ENCODE results near the gene UBE2E3.

Gene UBE2E3

GRCh38 chr2:180979749-180980105, 678 bp upstream of the UBE2E3 start:
- DNase-seq, result no peak

- DNase-seq, result no peak
These were observed 822 bp downstream of the UBE2E3 start for GRCh38 chr2:180980943-180981911.

GRCh38 chr2:180983468-180984242, 3.2 kb downstream of the UBE2E3 start:
- peak; percentile 52 for DNase-seq

GRCh38 chr2:180985771-180986395, 5.5 kb downstream of the UBE2E3 start:
- DNase-seq, result no peak

GRCh38 chr2:180987146-180987545, 6.7 kb downstream of the UBE2E3 start:
- DNase-seq, result no peak

- no peak for DNase-seq
These were observed 9.9 kb downstream of the UBE2E3 start for GRCh38 chr2:180990337-180990736.

- DNase-seq, result no peak
These were observed 10.4 kb downstream of the UBE2E3 start for GRCh38 chr2:180990794-180991193.

- no peak for DNase-seq
These were observed 11.0 kb downstream of the UBE2E3 start for GRCh38 chr2:180991361-180991760.

- DNase-seq, result no peak
These were observed 11.4 kb downstream of the UBE2E3 start for GRCh38 chr2:180991820-180992219.

- no peak for DNase-seq
These were observed 12.6 kb downstream of the UBE2E3 start for GRCh38 chr2:180992994-180993393.

- no peak for DNase-seq
These were observed 19.0 kb downstream of the UBE2E3 start for GRCh38 chr2:180999274-180999964.

- no peak for DNase-seq
These were observed 24.4 kb downstream of the UBE2E3 start for GRCh38 chr2:181004647-181005325.

GRCh38 chr2:181005326-181005655, 24.9 kb downstream of the UBE2E3 start:
- DNase-seq, result no peak

GRCh38 chr2:181005809-181006208, 25.4 kb downstream of the UBE2E3 start:
- DNase-seq, result no peak

- no peak for DNase-seq
These were observed 26.9 kb downstream of the UBE2E3 start for GRCh38 chr2:181007086-181007837.

- no peak for DNase-seq
These were observed 28.0 kb downstream of the UBE2E3 start for GRCh38 chr2:181008407-181008806.

- no peak for DNase-seq
These were observed 40.9 kb downstream of the UBE2E3 start for GRCh38 chr2:181021199-181021789.

GRCh38 chr2:181022652-181023051, 42.2 kb downstream of the UBE2E3 start:
- no peak for DNase-seq

GRCh38 chr2:181025004-181025403, 44.6 kb downstream of the UBE2E3 start:
- DNase-seq, result no peak

- DNase-seq, result no peak
These were observed 56.0 kb downstream of the UBE2E3 start for GRCh38 chr2:181036445-181036844.
